Liver (tissue), 9 donors: ENCODE measurements around the gene FCF1. TPM values are rescaled to one million over a fixed set of nuclear protein-coding genes. Genes with fewer than 3 reads are reported as not detected.

ENCODE experiments used
- DNase-seq: peaks from one replicate; pipeline ENCODE4 v3.0.0-alpha.2; 2017; ENCODE audit warnings: low spot score
- H3K27ac ChIP-seq, 2 donors: one replicate each; pipeline ENCODE4 v1.7.0; 2013; ENCODE audit warnings: inconsistent platforms in 2 of 2, low read length in 2 of 2, control low read depth in 1 of 2, low read depth in 1 of 2, mild to moderate bottlenecking in 1 of 2
- H3K27me3 ChIP-seq, 4 donors: one replicate each; pipeline versions ENCODE4 v1.6.1 to v1.7.0; 2013; ENCODE audit warnings: low read length in 3 of 4, inconsistent platforms in 1 of 4, mild to moderate bottlenecking in 1 of 4, moderate library complexity in 1 of 4; ENCODE audit not compliant: control insufficient read depth in 4 of 4, insufficient read depth in 4 of 4
- H3K36me3 ChIP-seq, 4 donors: one replicate each; pipeline versions ENCODE4 v1.6.1 to v1.7.0; 2013; ENCODE audit warnings: low read length in 3 of 4, mild to moderate bottlenecking in 3 of 4, low read depth in 1 of 4, moderate library complexity in 1 of 4; ENCODE audit not compliant: control insufficient read depth in 4 of 4, insufficient read depth in 3 of 4
- H3K4me1 ChIP-seq, 4 donors: one replicate each; pipeline versions ENCODE4 v1.6.1 to v1.7.0; 2013; ENCODE audit warnings: low read length in 3 of 4, mild to moderate bottlenecking in 3 of 4, moderate library complexity in 1 of 4; ENCODE audit not compliant: control insufficient read depth in 4 of 4, insufficient read depth in 4 of 4
- H3K4me3 ChIP-seq, 3 donors: one replicate each; pipeline versions ENCODE4 v1.6.1 to v1.7.0; 2013; ENCODE audit warnings: low read length in 3 of 3, control low read depth in 1 of 3, low read depth in 1 of 3, mild to moderate bottlenecking in 1 of 3
- H3K9ac ChIP-seq, 2 donors: one replicate each; pipeline ENCODE4 v1.7.0; 2013; ENCODE audit warnings: low read length in 2 of 2, mild to moderate bottlenecking in 2 of 2, moderate library complexity in 2 of 2, control low read depth in 1 of 2, low read depth in 1 of 2
- H3K9me3 ChIP-seq, 4 donors: one replicate each; pipeline versions ENCODE4 v1.6.1 to v1.7.0; 2013; ENCODE audit warnings: low read length in 3 of 4; ENCODE audit not compliant: control insufficient read depth in 4 of 4
- FOXA1 ChIP-seq: IDR thresholded peaks from 2 replicates; pipeline ENCODE4 v1.6.1; 2016; ENCODE audit warnings: antibody characterized with exemption
- FOXA2 ChIP-seq: IDR thresholded peaks from 2 replicates; pipeline ENCODE4 v1.6.1; 2016; ENCODE audit warnings: antibody characterized with exemption
- GABPA ChIP-seq, 2 donors: IDR thresholded peaks in 1 of 2; conservative IDR thresholded peaks in 1 of 2; 2 replicates each; pipeline ENCODE4 v1.6.1; 2016; ENCODE audit warnings: antibody characterized with exemption in 2 of 2, mild to moderate bottlenecking in 1 of 2, moderate library complexity in 1 of 2
- HNF4A ChIP-seq, 2 donors: conservative IDR thresholded peaks; 2 replicates each; pipeline ENCODE4 v1.6.1; 2016; ENCODE audit warnings: antibody characterized with exemption in 2 of 2, mild to moderate bottlenecking in 2 of 2
- HNF4G ChIP-seq: IDR thresholded peaks from 2 replicates; pipeline ENCODE4 v1.6.1; 2016; ENCODE audit warnings: antibody characterized with exemption
- JUND ChIP-seq, 2 donors: IDR thresholded peaks; 2 replicates each; pipeline ENCODE4 v1.6.1; 2016; ENCODE audit warnings: antibody characterized with exemption in 2 of 2
- MAX ChIP-seq: IDR thresholded peaks from 2 replicates; pipeline ENCODE4 v1.6.1; 2016; ENCODE audit warnings: antibody characterized with exemption
- NR2F2 ChIP-seq: IDR thresholded peaks from 2 replicates; pipeline ENCODE4 v1.6.1; 2016; ENCODE audit warnings: antibody characterized with exemption
- RAD21 ChIP-seq, 2 donors: IDR thresholded peaks; 2 replicates each; pipeline ENCODE4 v1.6.1; 2016; ENCODE audit warnings: antibody characterized with exemption in 2 of 2, mild to moderate bottlenecking in 2 of 2
- REST ChIP-seq: IDR thresholded peaks from 2 replicates; pipeline ENCODE4 v1.6.1; 2016; ENCODE audit warnings: antibody characterized with exemption, mild to moderate bottlenecking
- RXRA ChIP-seq, 2 donors: IDR thresholded peaks; 2 replicates each; pipeline ENCODE4 v1.6.1; 2017 to 2018; ENCODE audit warnings: antibody characterized with exemption in 2 of 2, mild to moderate bottlenecking in 1 of 2
- WGBS: extraction: QIAGEN DNeasy Blood & Tissue Kit; methylation state at CpG from one replicate; pipeline ENCODE4 v1.1.7; 2013; 5-methylcytosine and 5-hydroxymethylcytosine counted together
- polyA plus RNA-seq, 2 donors: library from polyadenylated mRNA; stranded (reverse) in 1 of 2; unstranded in 1 of 2; fragments of 200-250 nt in 1 of 2; fragments of >200 nt in 1 of 2; fragmentation: Nextera tagmentation in 1 of 2; extraction: Ambion mirVana in 1 of 2; gene quantifications; one replicate each; pipeline versions ENCODE4 v1.2.1 to v1.2.3, GENCODE V29; 2013 to 2015
- total RNA-seq, 2 donors: library from RNA; depleted of rRNA; stranded (reverse); fragments of >200 nt; gene quantifications; one replicate each; pipeline ENCODE4 v1.2.3, GENCODE V29; 2014
- TF ChIP-seq, protein P1 (sequence below): IDR thresholded peaks from 2 replicates; pipeline ENCODE4 v1.6.1; 2016; ENCODE audit warnings: antibody characterized with exemption
- TF ChIP-seq, protein P2 (sequence below): IDR thresholded peaks from 2 replicates; pipeline ENCODE4 v1.6.1; 2016; ENCODE audit warnings: antibody characterized with exemption
- TF ChIP-seq, protein P3 (sequence below): fragments of 150-350 bp; IDR thresholded peaks from 2 replicates; pipeline ENCODE4 v1.5.1; 2017; ENCODE audit warnings: improper control_type of control experiment, low read depth, low read length; ENCODE audit not compliant: missing input control
- donor health status: healthy.
- donor health status: healthy.
- donor health status: healthy.
- donor health status: healthy.
- donor health status: healthy.

FCF1 gene
- total and polyA plus RNA-seq, 4 donors = 3.7 to 15.3 (median 13.6) TPM

GRCh38 chr14:74667758-74668157, 45.2 kb upstream of the FCF1 start:
- H3K4me1 ChIP-seq = no peaks in the 10 kb centered on the region
- TF ChIP-seq NR2F2 (no peak), GABPA (IDR thresholded peaks at IDR 0.05 in 1 of 2, conservative IDR thresholded peaks at IDR 0.05 in 1 of 2) (no peak), REST (no peak), FOXA1 (no peak), HNF4G (no peak), RAD21 (IDR thresholded peaks at IDR 0.05) (no peak), HNF4A (conservative IDR thresholded peaks at IDR 0.05) (no peak), JUND (IDR thresholded peaks at IDR 0.05) (no peak), MAX (no peak)
- TF ChIP-seq, protein P1, sequence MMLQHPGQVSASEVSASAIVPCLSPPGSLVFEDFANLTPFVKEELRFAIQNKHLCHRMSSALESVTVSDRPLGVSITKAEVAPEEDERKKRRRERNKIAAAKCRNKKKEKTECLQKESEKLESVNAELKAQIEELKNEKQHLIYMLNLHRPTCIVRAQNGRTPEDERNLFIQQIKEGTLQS = no peak
- TF ChIP-seq, protein P2, sequence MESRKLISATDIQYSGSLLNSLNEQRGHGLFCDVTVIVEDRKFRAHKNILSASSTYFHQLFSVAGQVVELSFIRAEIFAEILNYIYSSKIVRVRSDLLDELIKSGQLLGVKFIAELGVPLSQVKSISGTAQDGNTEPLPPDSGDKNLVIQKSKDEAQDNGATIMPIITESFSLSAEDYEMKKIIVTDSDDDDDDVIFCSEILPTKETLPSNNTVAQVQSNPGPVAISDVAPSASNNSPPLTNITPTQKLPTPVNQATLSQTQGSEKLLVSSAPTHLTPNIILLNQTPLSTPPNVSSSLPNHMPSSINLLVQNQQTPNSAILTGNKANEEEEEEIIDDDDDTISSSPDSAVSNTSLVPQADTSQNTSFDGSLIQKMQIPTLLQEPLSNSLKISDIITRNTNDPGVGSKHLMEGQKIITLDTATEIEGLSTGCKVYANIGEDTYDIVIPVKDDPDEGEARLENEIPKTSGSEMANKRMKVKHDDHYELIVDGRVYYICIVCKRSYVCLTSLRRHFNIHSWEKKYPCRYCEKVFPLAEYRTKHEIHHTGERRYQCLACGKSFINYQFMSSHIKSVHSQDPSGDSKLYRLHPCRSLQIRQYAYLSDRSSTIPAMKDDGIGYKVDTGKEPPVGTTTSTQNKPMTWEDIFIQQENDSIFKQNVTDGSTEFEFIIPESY = no peak
- TF ChIP-seq, protein P3, sequence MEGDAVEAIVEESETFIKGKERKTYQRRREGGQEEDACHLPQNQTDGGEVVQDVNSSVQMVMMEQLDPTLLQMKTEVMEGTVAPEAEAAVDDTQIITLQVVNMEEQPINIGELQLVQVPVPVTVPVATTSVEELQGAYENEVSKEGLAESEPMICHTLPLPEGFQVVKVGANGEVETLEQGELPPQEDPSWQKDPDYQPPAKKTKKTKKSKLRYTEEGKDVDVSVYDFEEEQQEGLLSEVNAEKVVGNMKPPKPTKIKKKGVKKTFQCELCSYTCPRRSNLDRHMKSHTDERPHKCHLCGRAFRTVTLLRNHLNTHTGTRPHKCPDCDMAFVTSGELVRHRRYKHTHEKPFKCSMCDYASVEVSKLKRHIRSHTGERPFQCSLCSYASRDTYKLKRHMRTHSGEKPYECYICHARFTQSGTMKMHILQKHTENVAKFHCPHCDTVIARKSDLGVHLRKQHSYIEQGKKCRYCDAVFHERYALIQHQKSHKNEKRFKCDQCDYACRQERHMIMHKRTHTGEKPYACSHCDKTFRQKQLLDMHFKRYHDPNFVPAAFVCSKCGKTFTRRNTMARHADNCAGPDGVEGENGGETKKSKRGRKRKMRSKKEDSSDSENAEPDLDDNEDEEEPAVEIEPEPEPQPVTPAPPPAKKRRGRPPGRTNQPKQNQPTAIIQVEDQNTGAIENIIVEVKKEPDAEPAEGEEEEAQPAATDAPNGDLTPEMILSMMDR = no peak
- H3K27me3 ChIP-seq = no peaks in the 10 kb centered on the region
- H3K36me3 ChIP-seq = peaks cover 21 to 75% (median 51%) of the 10 kb centered on the region in 4 donors
- no peak overlapping the region for H3K9ac ChIP-seq
- H3K9me3 ChIP-seq = no peaks in the 10 kb centered on the region
- WGBS = 91% methylated on average over 1 of the region's 1 CpG
- no peak for DNase-seq
- no peak overlapping the region for H3K4me3 ChIP-seq
- no peak overlapping the region for H3K27ac ChIP-seq

DNA sequence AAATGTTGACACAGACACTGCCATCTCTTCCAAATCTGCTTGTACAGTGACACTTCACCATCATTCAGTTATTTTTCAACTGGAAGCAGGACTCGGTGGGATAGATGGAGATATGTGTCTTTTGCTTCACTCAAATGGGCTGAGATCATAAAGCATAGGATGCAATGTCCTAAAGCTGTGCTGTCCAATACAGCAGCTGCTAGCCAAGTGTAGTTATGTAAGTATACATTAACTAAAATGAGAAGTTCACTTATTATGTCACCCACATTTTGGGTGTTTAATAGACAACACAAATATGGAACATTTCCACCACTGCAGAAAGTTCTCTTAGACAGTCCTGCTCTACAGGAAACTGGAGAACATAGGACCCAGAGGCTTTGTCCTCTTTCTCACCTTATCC, 43.7 kb upstream of the FCF1 start:
- Histone ChIP-seq H3K27me3 (no peaks in the 10 kb centered on the region), H3K9me3 (no peaks in the 10 kb centered on the region), H3K4me1 (no peaks in the 10 kb centered on the region), H3K36me3 (peaks cover 19 to 70% (median 47%) of the 10 kb centered on the region in 4 donors), H3K27ac (no peak overlapping the region), H3K4me3 (no peak overlapping the region), H3K9ac (no peak overlapping the region)
- 94% methylated on average over 1 of the region's 1 CpG for WGBS
- no peak for DNase-seq
- TF ChIP-seq FOXA1 (no peak), RAD21 (IDR thresholded peaks at IDR 0.05) (no peak), MAX (no peak), REST (no peak), FOXA2 (no peak), RXRA (IDR thresholded peaks at IDR 0.05) (no peak), GABPA (IDR thresholded peaks at IDR 0.05 in 1 of 2, conservative IDR thresholded peaks at IDR 0.05 in 1 of 2) (no peak), JUND (IDR thresholded peaks at IDR 0.05) (no peak)
- TF ChIP-seq, protein P2 = no peak
- TF ChIP-seq, protein P3 = no peak
